HTERT RPE-1 (cell line): Measurements from ENCODE around the gene FAM222A.

Source experiments
- in situ Hi-C: fragments of 300-500 bp; cut with MboI; formaldehyde crosslinking; loops from 4 replicates; pipeline ENCODE4 v1.14.3; 2020; ENCODE audit warnings: low sequenced_read_pairs

Gene FAM222A

DNA sequence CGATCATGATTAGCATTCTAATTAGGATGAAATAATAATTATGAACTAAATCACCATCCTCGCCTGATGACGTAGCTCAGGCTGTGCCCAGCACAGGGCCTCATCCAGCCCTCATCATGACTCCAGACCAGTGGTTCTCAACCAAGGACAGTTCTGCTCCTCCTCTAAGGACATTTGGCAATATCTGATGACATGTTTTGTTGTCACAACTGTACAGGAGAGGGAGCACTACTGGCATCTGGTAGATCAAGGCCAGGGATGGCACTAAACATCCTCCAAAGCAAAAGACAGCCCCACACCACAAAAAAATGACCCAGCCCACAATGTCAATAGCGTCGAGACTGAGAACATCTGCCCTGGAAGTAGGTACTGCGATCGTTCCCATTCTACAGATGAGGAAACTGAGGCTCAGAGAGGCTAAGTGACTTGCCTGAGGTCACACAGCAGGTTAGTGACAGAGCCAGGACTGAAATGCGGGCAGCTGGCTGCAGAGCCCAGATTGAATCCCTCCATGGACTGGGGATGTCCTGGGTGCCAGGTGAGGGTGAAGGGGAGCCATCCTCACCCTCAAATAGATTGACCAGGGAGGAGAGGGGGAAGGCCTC, 104.1 kb downstream of the FAM222A start:
- in situ Hi-C loops: no loop called here

DNA sequence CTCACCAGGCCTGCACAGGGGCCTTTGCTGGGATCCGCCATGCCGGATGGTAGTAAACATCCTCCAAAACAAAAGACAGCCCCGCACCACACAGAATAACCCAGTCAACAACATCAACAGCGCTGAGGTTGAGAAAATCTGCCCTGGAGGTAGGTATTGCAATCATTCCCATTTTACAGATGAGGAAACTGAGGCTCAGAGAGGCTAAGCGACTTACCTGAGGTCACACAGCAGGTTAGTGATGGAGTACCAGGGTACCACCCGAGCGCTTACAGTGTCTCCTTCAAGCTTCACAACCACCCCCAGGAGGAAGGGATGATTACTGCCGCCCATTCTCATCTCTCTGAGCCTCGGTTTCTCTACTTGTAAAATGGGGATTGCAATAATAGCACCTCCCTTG, 104.6 kb downstream of the FAM222A start:
- in situ Hi-C loops: no loop called here

DNA sequence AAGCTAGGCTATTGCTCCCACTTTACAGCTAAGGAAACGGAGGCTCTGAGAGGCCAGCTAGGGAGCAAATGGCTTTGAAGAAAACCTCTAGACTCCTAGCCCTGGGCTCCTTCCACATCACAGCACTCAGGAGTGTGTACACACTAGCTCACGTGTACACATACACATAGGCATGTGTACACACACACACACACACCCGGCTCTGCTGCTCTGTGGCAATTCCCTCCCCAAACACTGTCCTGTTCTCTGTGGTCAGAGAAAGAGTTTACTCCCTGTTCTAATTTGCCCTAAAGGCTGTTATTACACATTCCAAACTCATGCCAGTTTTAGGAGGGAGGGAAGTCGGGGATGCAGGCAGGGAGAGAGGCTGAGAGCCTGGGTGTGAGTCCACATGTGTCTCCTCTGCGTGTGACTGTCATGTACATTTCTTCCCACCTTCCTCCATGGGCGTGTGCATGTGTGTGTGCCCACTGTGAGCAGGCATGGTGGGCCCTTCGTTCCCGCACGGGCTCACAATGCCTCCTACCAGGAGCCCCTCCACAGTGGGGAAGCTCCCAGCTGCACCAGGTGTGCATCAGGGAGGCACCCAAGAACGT, 105.4 kb downstream of the FAM222A start:
- in situ Hi-C loops: no loop called here
